Body of pancreas (tissue), 4 donors: ENCODE data around the gene OR6A2. TPM values are rescaled to one million over a fixed set of nuclear protein-coding genes. Genes with fewer than 3 reads are reported as not detected.

Experiments used
- ATAC-seq: fragments of 150-250 bp; one replicate; pipeline ENCODE4 v1.9.1; 2016
- DNase-seq, 4 donors: peaks; one replicate each; pipeline ENCODE4 v3.0.0-alpha.2; 2019
- H3K27ac ChIP-seq, 4 donors: fragments of 200-600 bp; sonication (generic); 1 replicate in 3 of 4; 2 replicates in 1 of 4; pipeline versions ENCODE4 v1.5.1 to v1.6.1; 2016 to 2019; ENCODE audit warnings: mild to moderate bottlenecking in 1 of 4, mixed read lengths in 1 of 4, moderate library complexity in 1 of 4
- H3K27me3 ChIP-seq, 2 donors: fragments of 200-600 bp; sonication (generic); one replicate each; pipeline ENCODE4 v1.6.0; 2016; ENCODE audit warnings: mild to moderate bottlenecking in 1 of 2
- H3K36me3 ChIP-seq, 2 donors: fragments of 200-600 bp; sonication (generic); replicated peaks in 1 of 2; 2 replicates each; pipeline ENCODE4 v1.5.1; 2016; ENCODE audit warnings: low read depth in 2 of 2; ENCODE audit not compliant: insufficient read depth in 1 of 2
- H3K4me1 ChIP-seq: fragments of 200-600 bp; sonication (generic); one replicate; pipeline ENCODE4 v1.6.0; 2016
- H3K4me3 ChIP-seq, 2 donors: fragments of 200-600 bp; sonication (generic); 1 replicate in 1 of 2; 2 replicates in 1 of 2; pipeline ENCODE4 v1.5.1; 2016 to 2019
- H3K9me3 ChIP-seq, 3 donors: fragments of 200-600 bp; sonication (generic); 1 replicate in 2 of 3; 2 replicates in 1 of 3; pipeline ENCODE4 v1.5.1; 2016
- CTCF ChIP-seq, 7 experiments: fragments of 450-650 bp in 4 of 7; fragments of 200-600 bp in 3 of 7; sonication (generic) in 3 of 7; IDR thresholded peaks; one replicate each; pipeline ENCODE4 v1.5.1; 2016 to 2019; ENCODE audit warnings: antibody characterized with exemption in 7 of 7
- POLR2A ChIP-seq, 3 donors: fragments of 450-650 bp; IDR thresholded peaks; one replicate each; pipeline ENCODE4 v1.6.1; 2016; ENCODE audit warnings: antibody characterized with exemption in 3 of 3, mild to moderate bottlenecking in 2 of 3
- WGBS, 2 donors: methylation state at CpG; one replicate each; pipeline ENCODE4 v1.1.5; 2017; 5-methylcytosine and 5-hydroxymethylcytosine counted together
- intact Hi-C: fragments of 100-400 bp; cut with DNase I; formaldehyde crosslinking; loops from one replicate; pipeline ENCODE4 v1.15.1; 2023
- total RNA-seq, 2 donors: library from RNA; depleted of rRNA; stranded (reverse); fragments of >200 nt; gene quantifications; one replicate each; pipeline ENCODE4 v1.1.0, GENCODE V29; 2016

OR6A2 gene
- total RNA-seq, 2 donors from 2014 or later = 1.0 to 2.3 TPM

- intact Hi-C loops = no loop called here
- Histone ChIP-seq H3K9me3 (no peaks in the 10 kb centered on the region), H3K27me3 (no peaks in the 10 kb centered on the region), H3K27ac (no peak overlapping the region), H3K4me1 (no peaks in the 10 kb centered on the region), H3K36me3 (no peaks in the 10 kb centered on the region), H3K4me3 (no peak overlapping the region)
- ATAC-seq (no peak), DNase-seq (no peak)
- TF ChIP-seq CTCF (IDR thresholded peaks at IDR 0.05) (no peak), POLR2A (IDR thresholded peaks at IDR 0.05) (no peak)
- 77 to 85% methylated on average over 4 of the region's 4 CpGs for whole genome bisulfite sequencing, 2 donors
These were observed 4.8 kb downstream of the OR6A2 start for GRCh38 chr11:6794639-6795038.

DNA sequence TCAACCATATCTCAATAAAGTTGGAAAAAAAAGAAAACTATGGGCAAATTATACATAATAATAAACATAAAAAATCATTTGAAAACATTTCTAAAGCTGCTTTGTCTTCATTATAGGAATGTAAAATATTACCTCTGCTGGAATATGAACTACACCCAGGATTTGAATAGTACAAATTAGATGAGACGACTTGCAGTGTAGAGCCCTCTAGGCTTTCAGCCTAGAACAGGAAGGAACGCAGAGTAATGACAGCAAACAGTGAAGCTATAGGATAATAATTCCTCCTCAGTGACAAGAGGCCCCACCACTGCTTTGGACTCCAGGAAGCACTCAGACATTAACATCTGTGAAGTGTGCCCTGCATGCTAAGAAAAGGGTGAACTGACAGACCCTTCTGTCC, 8.9 kb downstream of the OR6A2 start:
- no peaks in the 10 kb centered on the region for H3K9me3 ChIP-seq
- H3K27ac ChIP-seq = no peak overlapping the region
- no peak for ATAC-seq
- H3K4me1 ChIP-seq = no peaks in the 10 kb centered on the region
- DNase-seq = no peak
- H3K27me3 ChIP-seq = no peaks in the 10 kb centered on the region
- TF ChIP-seq POLR2A (IDR thresholded peaks at IDR 0.05) (no peak), CTCF (IDR thresholded peaks at IDR 0.05) (no peak)
- intact Hi-C loops = no loop called here
- H3K4me3 ChIP-seq = no peak overlapping the region
- WGBS, 2 donors = 60 to 77% methylated on average over 2 of the region's 2 CpGs
- H3K36me3 ChIP-seq = no peaks in the 10 kb centered on the region

GRCh38 chr11:6782720-6783119, 16.8 kb downstream of the OR6A2 start, which contains the start of gene OR2AG1:
Gene OR2AG1 (plus strand): TSS chr11:6783020. CDS start chr11:6785038, 2,018 bp downstream.
- H3K4me3 ChIP-seq = no peak within 1 kb of the TSS
- intact Hi-C loops = no loop called here
- H3K27ac ChIP-seq = no peak within 1 kb of the TSS
- TF ChIP-seq POLR2A (IDR thresholded peaks at IDR 0.05) (no peak), CTCF (IDR thresholded peaks at IDR 0.05) (no peak)
- no peaks in the 10 kb centered on the region for H3K9me3 ChIP-seq
- 50 to 69% methylated on average over 2 of the region's 2 CpGs for WGBS, 2 donors
- DNase-seq (no peak), ATAC-seq (no peak)
- no peaks in the 10 kb centered on the region for H3K4me1 ChIP-seq
- no peaks in the 10 kb centered on the region for H3K36me3 ChIP-seq
- no peaks in the 10 kb centered on the region for H3K27me3 ChIP-seq

- H3K27ac ChIP-seq = no peak overlapping the region
- no peak overlapping the region for H3K4me3 ChIP-seq
- ATAC-seq (no peak), DNase-seq (no peak)
- no peaks in the 10 kb centered on the region for H3K36me3 ChIP-seq
- H3K9me3 ChIP-seq = no peaks in the 10 kb centered on the region
- no peaks in the 10 kb centered on the region for H3K27me3 ChIP-seq
- TF ChIP-seq CTCF (IDR thresholded peaks at IDR 0.05) (no peak), POLR2A (IDR thresholded peaks at IDR 0.05) (no peak)
- H3K4me1 ChIP-seq = no peaks in the 10 kb centered on the region
- intact Hi-C loops = no loop called here
These were observed 18.7 kb downstream of the OR6A2 start for GRCh38 chr11:6780829-6781228.

GRCh38 chr11:6778518-6778917, 21.0 kb downstream of the OR6A2 start:
- H3K27me3 ChIP-seq = no peaks in the 10 kb centered on the region
- DNase-seq = no peak
- no peaks in the 10 kb centered on the region for H3K9me3 ChIP-seq
- no peaks in the 10 kb centered on the region for H3K4me1 ChIP-seq
- no peak for ATAC-seq
- intact Hi-C loops = no loop called here
- H3K27ac ChIP-seq = no peak overlapping the region
- H3K4me3 ChIP-seq = no peak overlapping the region
- TF ChIP-seq CTCF (IDR thresholded peaks at IDR 0.05) = no peak
- no peak for TF ChIP-seq POLR2A (IDR thresholded peaks at IDR 0.05)
- H3K36me3 ChIP-seq = no peaks in the 10 kb centered on the region
